ENCODE results near the gene TSPO2. TPM values are rescaled to one million over a fixed set of nuclear protein-coding genes. Genes with fewer than 3 reads are reported as not detected.

TSPO2 gene
- total RNA-seq, 1 experiment from 2014 or later: not detected

- H3K4me1 Mint-ChIP-seq (ENCODE audit: insufficient read depth, unreplicated experiment): peaks cover 21% of the 10 kb centered on the region
- H3K27ac Mint-ChIP-seq (ENCODE audit: low read depth, unreplicated experiment): no peak overlapping the region
- ChIA-PET POLR2A (no interaction called here), CTCF (interaction anchor here (1.0 to 5.5 kb wide), 4 partner anchors 10 to 149 kb away, joined by 3 to 43 read pairs (median 4); no protein-coding TSS in a partner anchor)
- H3K4me3 Mint-ChIP-seq (ENCODE audit: unreplicated experiment): no peak overlapping the region
- BruUV-seq (replicated peaks): no TSS peak
- intact Hi-C loops (cut with micrococcal nuclease): no loop called here
- no peaks in the 10 kb centered on the region for H3K27me3 Mint-ChIP-seq (ENCODE audit: insufficient read depth, unreplicated experiment)
- DNase-seq (ENCODE audit: unreplicated experiment): no peak
- no peaks in the 10 kb centered on the region for H3K36me3 Mint-ChIP-seq (ENCODE audit: insufficient read depth, unreplicated experiment)
- no peak for TF ChIP-seq CTCF (IDR thresholded peaks at IDR 0.05; ENCODE audit: unreplicated experiment)
- H3K9me3 Mint-ChIP-seq (ENCODE audit: unreplicated experiment): no peaks in the 10 kb centered on the region
Measured at GRCh38 chr6:41043151-41043550, 884 bp downstream of the TSPO2 start.

GRCh38 chr6:41045664-41046063 is 3.4 kb downstream of the TSPO2 start:
- peaks cover 3% of the 10 kb centered on the region for H3K4me1 Mint-ChIP-seq (ENCODE audit: insufficient read depth, unreplicated experiment)
- no peaks in the 10 kb centered on the region for H3K9me3 Mint-ChIP-seq (ENCODE audit: unreplicated experiment)
- POLR2A ChIA-PET: interaction anchor here (0.8 kb wide), 1 partner anchor 10 kb away, joined by 3 read pairs; no protein-coding TSS in a partner anchor
- no peak overlapping the region for H3K4me3 Mint-ChIP-seq (ENCODE audit: unreplicated experiment)
- TF ChIP-seq CTCF (IDR thresholded peaks at IDR 0.05; ENCODE audit: unreplicated experiment): no peak
- no peaks in the 10 kb centered on the region for H3K27me3 Mint-ChIP-seq (ENCODE audit: insufficient read depth, unreplicated experiment)
- DNase-seq (ENCODE audit: unreplicated experiment): no peak
- intact Hi-C loops (cut with micrococcal nuclease): no loop called here
- H3K27ac Mint-ChIP-seq (ENCODE audit: low read depth, unreplicated experiment): no peak overlapping the region
- H3K36me3 Mint-ChIP-seq (ENCODE audit: insufficient read depth, unreplicated experiment): no peaks in the 10 kb centered on the region
- no TSS peak for BruUV-seq (replicated peaks)
- CTCF ChIA-PET: interaction anchor here (0.5 to 1.4 kb wide), 6 partner anchors 8 to 22 kb away, joined by 3 to 4 read pairs (median 4); no protein-coding TSS in a partner anchor

- Mint-ChIP-seq H3K36me3 (ENCODE audit: insufficient read depth, unreplicated experiment) (no peaks in the 10 kb centered on the region), H3K4me3 (ENCODE audit: unreplicated experiment) (no peak overlapping the region), H3K4me1 (ENCODE audit: insufficient read depth, unreplicated experiment) (no peaks in the 10 kb centered on the region), H3K27me3 (ENCODE audit: insufficient read depth, unreplicated experiment) (no peaks in the 10 kb centered on the region), H3K27ac (ENCODE audit: low read depth, unreplicated experiment) (no peak overlapping the region), H3K9me3 (ENCODE audit: unreplicated experiment) (no peaks in the 10 kb centered on the region)
- intact Hi-C loops (cut with micrococcal nuclease): no loop called here
- no peak for TF ChIP-seq CTCF (IDR thresholded peaks at IDR 0.05; ENCODE audit: unreplicated experiment)
- no peak for DNase-seq (ENCODE audit: unreplicated experiment)
- no TSS peak for BruUV-seq (replicated peaks)
- POLR2A ChIA-PET: interaction anchor here (0.7 kb wide), 1 partner anchor 9 kb away, joined by 3 read pairs; no protein-coding TSS in a partner anchor
- CTCF ChIA-PET: interaction anchor here (0.5 to 1.4 kb wide), 5 partner anchors 8 to 21 kb away, joined by 3 to 4 read pairs (median 4); no protein-coding TSS in a partner anchor
Measured at GRCh38 chr6:41046084-41046483, 3.8 kb downstream of the TSPO2 start.

GRCh38 chr6:41047306-41047705 is 5.0 kb downstream of the TSPO2 start:
- no peak for DNase-seq (ENCODE audit: unreplicated experiment)

More at GRCh38 chr6:41047306-41047705, 5.0 kb downstream of the TSPO2 start:
- ChIA-PET POLR2A (no interaction called here), CTCF (interaction anchor here (1.4 kb wide), 1 partner anchor 19 kb away, joined by 4 read pairs; no protein-coding TSS in a partner anchor)
- Mint-ChIP-seq H3K27ac (ENCODE audit: low read depth, unreplicated experiment) (no peak overlapping the region), H3K4me3 (ENCODE audit: unreplicated experiment) (no peak overlapping the region), H3K36me3 (ENCODE audit: insufficient read depth, unreplicated experiment) (no peaks in the 10 kb centered on the region), H3K4me1 (ENCODE audit: insufficient read depth, unreplicated experiment) (no peaks in the 10 kb centered on the region), H3K9me3 (ENCODE audit: unreplicated experiment) (no peaks in the 10 kb centered on the region), H3K27me3 (ENCODE audit: insufficient read depth, unreplicated experiment) (no peaks in the 10 kb centered on the region)
- BruUV-seq (replicated peaks): no TSS peak
- intact Hi-C loops (cut with micrococcal nuclease): no loop called here
- no peak for TF ChIP-seq CTCF (IDR thresholded peaks at IDR 0.05; ENCODE audit: unreplicated experiment)
